Breast epithelium (tissue), 4 donors: ENCODE measurements around the gene PDE6A. TPM values are rescaled to one million over a fixed set of nuclear protein-coding genes. Genes with fewer than 3 reads are reported as not detected.

Experiments
- DNase-seq, 2 donors: peaks; one replicate each; pipeline ENCODE4 v3.0.0-alpha.2; 2019; ENCODE audit warnings: low spot score in 2 of 2
- H3K27ac ChIP-seq, 2 donors: fragments of 200-600 bp; sonication (generic) in 1 of 2; one replicate each; pipeline ENCODE4 v1.5.1; 2016 to 2019; ENCODE audit warnings: mild to moderate bottlenecking in 1 of 2
- H3K27me3 ChIP-seq, 2 donors: fragments of 200-600 bp; sonication (generic) in 1 of 2; one replicate each; pipeline versions ENCODE4 v1.5.1 to v1.6.0; 2017 to 2019; ENCODE audit warnings: control low read depth in 1 of 2, mild to moderate bottlenecking in 1 of 2
- H3K36me3 ChIP-seq: fragments of 200-600 bp; one replicate; pipeline ENCODE4 v1.5.1; 2019
- H3K4me1 ChIP-seq, 2 donors: fragments of 200-600 bp; sonication (generic); one replicate each; pipeline ENCODE4 v1.5.1; 2016 to 2019; ENCODE audit warnings: control low read depth in 1 of 2
- H3K4me3 ChIP-seq, 3 donors: fragments of 200-600 bp; sonication (generic); 1 replicate in 2 of 3; 2 replicates in 1 of 3; pipeline ENCODE4 v1.5.1; 2016 to 2019; ENCODE audit warnings: mild to moderate bottlenecking in 3 of 3, moderate library complexity in 2 of 3
- H3K9me3 ChIP-seq, 2 donors: fragments of 200-600 bp; sonication (generic) in 1 of 2; one replicate each; pipeline ENCODE4 v1.5.1; 2016 to 2019; ENCODE audit warnings: control low read depth in 1 of 2
- POLR2A ChIP-seq: fragments of 450-650 bp; IDR thresholded peaks from one replicate; pipeline ENCODE4 v1.6.1; 2016; ENCODE audit warnings: antibody characterized with exemption, mild to moderate bottlenecking, moderate library complexity
- POLR2AphosphoS5 ChIP-seq, 3 donors: sonication (generic); formaldehyde crosslinking; IDR thresholded peaks; one replicate each; pipeline ENCODE4 v1.6.1; 2017; ENCODE audit warnings: antibody characterized with exemption in 3 of 3
- intact Hi-C: fragments of 100-400 bp; cut with DNase I; formaldehyde crosslinking; loops from one replicate; pipeline ENCODE4 v1.15.1; 2023; ENCODE audit warnings: low total_unique reads
- total RNA-seq, 3 donors: library from RNA; depleted of rRNA; stranded (reverse); fragments of >200 nt; gene quantifications; one replicate each; pipeline ENCODE4 v1.1.0, GENCODE V29; 2016
- TF ChIP-seq, protein P1 (sequence below), 3 donors: fragments of 450-650 bp; IDR thresholded peaks; one replicate each; pipeline ENCODE4 v1.5.1; 2016 to 2017; ENCODE audit warnings: antibody characterized with exemption in 3 of 3, mild to moderate bottlenecking in 3 of 3, moderate library complexity in 3 of 3

The PDE6A gene
- total RNA-seq, 3 donors from 2014 or later, result under 0.01 to 0.15 TPM; not detected in 1

DNA sequence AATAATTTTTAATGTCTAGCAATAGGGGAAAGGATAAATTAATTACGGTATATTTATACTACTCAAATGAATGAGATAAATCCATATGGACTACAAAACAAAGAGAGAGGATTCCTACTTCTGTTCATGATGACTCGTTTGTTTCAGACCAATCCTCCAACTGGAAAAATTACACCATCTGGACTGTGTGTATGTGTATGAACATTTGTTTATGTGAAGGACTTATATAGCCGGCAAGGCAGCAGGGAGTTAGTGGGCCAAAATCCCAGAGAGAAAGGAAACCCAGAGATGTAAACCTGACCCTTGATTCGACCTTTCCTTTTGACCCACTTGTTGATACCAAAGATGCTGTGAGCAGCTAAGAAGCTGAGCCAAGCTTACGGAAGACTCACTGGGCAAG is 20.1 kb downstream of the PDE6A start:
- Histone ChIP-seq H3K4me1 (no peaks in the 10 kb centered on the region), H3K36me3 (no peaks in the 10 kb centered on the region), H3K27me3 (no peaks in the 10 kb centered on the region), H3K4me3 (no peak overlapping the region), H3K9me3 (no peaks in the 10 kb centered on the region), H3K27ac (no peak overlapping the region)
- DNase-seq, result no peak
- intact Hi-C loops, result no loop called here
- no peak for TF ChIP-seq POLR2A
- TF ChIP-seq, protein P1, sequence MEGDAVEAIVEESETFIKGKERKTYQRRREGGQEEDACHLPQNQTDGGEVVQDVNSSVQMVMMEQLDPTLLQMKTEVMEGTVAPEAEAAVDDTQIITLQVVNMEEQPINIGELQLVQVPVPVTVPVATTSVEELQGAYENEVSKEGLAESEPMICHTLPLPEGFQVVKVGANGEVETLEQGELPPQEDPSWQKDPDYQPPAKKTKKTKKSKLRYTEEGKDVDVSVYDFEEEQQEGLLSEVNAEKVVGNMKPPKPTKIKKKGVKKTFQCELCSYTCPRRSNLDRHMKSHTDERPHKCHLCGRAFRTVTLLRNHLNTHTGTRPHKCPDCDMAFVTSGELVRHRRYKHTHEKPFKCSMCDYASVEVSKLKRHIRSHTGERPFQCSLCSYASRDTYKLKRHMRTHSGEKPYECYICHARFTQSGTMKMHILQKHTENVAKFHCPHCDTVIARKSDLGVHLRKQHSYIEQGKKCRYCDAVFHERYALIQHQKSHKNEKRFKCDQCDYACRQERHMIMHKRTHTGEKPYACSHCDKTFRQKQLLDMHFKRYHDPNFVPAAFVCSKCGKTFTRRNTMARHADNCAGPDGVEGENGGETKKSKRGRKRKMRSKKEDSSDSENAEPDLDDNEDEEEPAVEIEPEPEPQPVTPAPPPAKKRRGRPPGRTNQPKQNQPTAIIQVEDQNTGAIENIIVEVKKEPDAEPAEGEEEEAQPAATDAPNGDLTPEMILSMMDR (IDR thresholded peaks at IDR 0.05), result no peak
- TF ChIP-seq POLR2AphosphoS5 (IDR thresholded peaks at IDR 0.05), result no peak

DNA sequence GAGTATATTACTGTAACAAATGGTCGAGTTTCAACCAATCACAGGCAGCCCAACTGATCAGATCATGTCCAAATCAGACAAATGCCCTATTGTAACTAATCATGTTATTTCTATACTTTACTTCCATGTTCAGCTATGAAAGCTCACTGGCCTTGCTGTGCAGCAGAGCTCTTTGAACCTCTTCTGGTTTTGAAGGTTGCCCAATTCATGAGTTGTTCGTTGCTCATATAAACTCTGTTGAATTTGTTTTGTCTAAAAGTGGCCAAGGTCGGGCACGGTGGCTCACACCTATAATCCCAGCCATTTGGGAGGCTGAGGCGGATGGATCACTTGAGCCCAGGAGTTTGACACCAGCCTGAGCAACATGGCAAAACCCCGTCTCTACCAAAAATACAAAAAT is 21.6 kb downstream of the PDE6A start:
- H3K27ac ChIP-seq, result no peak overlapping the region
- no peaks in the 10 kb centered on the region for H3K9me3 ChIP-seq
- no peak for DNase-seq
- no peaks in the 10 kb centered on the region for H3K36me3 ChIP-seq
- no peak overlapping the region for H3K4me3 ChIP-seq
- TF ChIP-seq POLR2A (no peak), POLR2AphosphoS5 (IDR thresholded peaks at IDR 0.05) (no peak)
- TF ChIP-seq, protein P1 (IDR thresholded peaks at IDR 0.05), result no peak
- H3K4me1 ChIP-seq, result no peaks in the 10 kb centered on the region
- H3K27me3 ChIP-seq, result no peaks in the 10 kb centered on the region
- intact Hi-C loops, result no loop called here

DNA sequence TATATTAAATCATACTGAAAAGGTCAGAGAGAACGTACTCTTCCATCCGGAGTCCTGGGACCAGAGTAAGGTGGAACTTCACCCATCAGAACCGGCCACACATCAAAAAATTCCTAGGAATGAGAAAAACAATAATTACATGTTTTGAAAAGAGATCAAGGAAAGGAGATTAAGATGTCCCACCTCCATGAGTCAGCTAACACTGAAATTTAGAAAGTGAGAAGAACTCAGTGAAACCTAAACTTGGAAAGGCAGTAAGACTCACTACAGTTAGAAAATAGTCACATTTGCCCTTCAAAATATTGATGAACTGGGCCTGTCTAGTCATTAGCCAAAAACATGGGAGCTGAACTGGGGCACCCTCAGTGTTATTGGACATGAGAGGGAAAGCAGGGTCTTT is 23.0 kb downstream of the PDE6A start:
- H3K4me1 ChIP-seq, result no peaks in the 10 kb centered on the region
- DNase-seq, result no peak
- TF ChIP-seq POLR2A (no peak), POLR2AphosphoS5 (IDR thresholded peaks at IDR 0.05) (no peak)
- TF ChIP-seq, protein P1 (IDR thresholded peaks at IDR 0.05), result no peak

DNA sequence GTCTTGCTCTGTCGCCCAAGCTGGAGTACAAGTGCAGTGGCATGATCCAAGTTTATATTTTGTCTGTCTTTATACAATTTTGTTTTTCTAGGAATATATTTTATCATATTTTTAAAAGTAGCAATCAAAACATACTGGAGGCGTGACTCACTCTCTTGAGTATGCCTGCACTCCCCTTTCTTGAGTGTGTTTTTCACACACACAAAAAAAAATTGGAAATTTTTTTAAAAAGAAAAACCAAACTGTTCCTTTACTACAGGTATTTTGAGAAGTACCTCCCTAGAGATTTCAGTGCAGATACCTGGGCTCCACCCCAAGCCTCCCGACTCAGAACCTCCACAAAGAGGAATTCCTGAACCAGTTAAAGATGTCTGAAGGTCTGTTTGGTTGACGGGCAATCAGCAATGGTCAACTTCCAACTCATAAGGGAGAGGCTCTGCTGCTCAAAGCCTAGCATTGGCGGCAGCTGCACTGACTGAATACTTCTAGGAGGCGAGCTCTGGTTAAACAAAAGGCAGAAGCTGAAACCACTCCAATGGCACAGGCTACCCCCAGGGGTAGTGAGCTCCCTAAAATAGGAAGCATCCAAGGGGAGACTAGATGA is 27.4 kb downstream of the PDE6A start:
- DNase-seq, result no peak
- TF ChIP-seq, protein P1 (IDR thresholded peaks at IDR 0.05), result no peak
- no peak for TF ChIP-seq POLR2A
- no peak for TF ChIP-seq POLR2AphosphoS5 (IDR thresholded peaks at IDR 0.05)
- H3K9me3 ChIP-seq, result no peaks in the 10 kb centered on the region
- H3K36me3 ChIP-seq, result no peaks in the 10 kb centered on the region
- H3K4me1 ChIP-seq, result no peaks in the 10 kb centered on the region
- H3K27me3 ChIP-seq, result no peaks in the 10 kb centered on the region
- H3K4me3 ChIP-seq, result no peak overlapping the region
- intact Hi-C loops, result no loop called here
- no peak overlapping the region for H3K27ac ChIP-seq

More for the DNA sequence above, 23.0 kb downstream of the PDE6A start:
- no peaks in the 10 kb centered on the region for H3K27me3 ChIP-seq
- H3K9me3 ChIP-seq, result no peaks in the 10 kb centered on the region
- no peaks in the 10 kb centered on the region for H3K36me3 ChIP-seq
- intact Hi-C loops, result no loop called here
- no peak overlapping the region for H3K27ac ChIP-seq
- no peak overlapping the region for H3K4me3 ChIP-seq

DNA sequence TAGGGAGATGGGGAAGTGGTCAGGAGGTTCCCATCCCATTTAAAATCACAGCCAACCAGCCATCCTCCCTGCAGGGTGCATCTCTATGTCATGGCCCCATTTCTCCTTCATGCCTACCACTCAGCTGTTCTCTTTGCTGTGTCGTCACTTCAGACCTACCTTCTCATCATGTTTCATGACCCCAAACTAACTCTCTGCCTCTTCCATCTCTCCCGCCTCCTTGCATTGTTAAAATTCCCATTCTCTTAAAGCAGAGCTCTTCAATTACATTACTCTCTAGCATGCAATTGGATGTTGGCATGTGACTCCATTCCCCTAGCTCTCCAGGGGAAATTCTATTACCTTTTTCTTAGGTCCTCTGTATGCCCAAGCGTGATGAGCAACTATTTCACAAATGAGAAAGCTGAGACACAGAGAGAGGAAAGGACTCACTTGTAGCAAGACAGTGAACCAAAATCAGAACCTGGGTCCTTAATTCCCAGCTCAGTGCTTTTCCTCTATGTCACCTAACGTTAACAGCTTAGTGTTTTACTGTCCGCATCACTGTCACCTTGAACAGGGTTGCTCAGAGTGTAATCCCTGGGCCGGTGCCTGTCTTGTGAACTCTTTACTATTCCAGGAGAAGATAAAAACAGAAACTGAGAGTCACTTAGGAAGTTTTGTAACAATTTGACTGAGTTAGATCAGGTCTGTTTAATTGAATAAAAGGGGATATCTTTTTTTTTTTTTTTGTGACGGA is 28.1 kb downstream of the PDE6A start:
- Histone ChIP-seq H3K27ac (no peak overlapping the region), H3K4me1 (no peaks in the 10 kb centered on the region), H3K9me3 (no peaks in the 10 kb centered on the region), H3K4me3 (no peak overlapping the region), H3K36me3 (no peaks in the 10 kb centered on the region), H3K27me3 (no peaks in the 10 kb centered on the region)
- intact Hi-C loops, result no loop called here
- no peak for DNase-seq
- TF ChIP-seq, protein P1 (IDR thresholded peaks at IDR 0.05), result no peak
- TF ChIP-seq POLR2AphosphoS5 (IDR thresholded peaks at IDR 0.05) (no peak), POLR2A (no peak)
